Left lung (tissue), 10 donors: ENCODE results near the gene IFTAP. TPM values are rescaled to one million over a fixed set of nuclear protein-coding genes. Genes with fewer than 3 reads are reported as not detected.

ENCODE experiments used
- ATAC-seq: fragments of 200-7000 bp; cut with Tn5 transposase; one replicate; pipeline ENCODE4 v1.9.1; 2020; ENCODE audit warnings: moderate library complexity
- DNase-seq, 4 donors: peaks; one replicate each; pipeline ENCODE4 v3.0.0-alpha.2; 2013 to 2020
- H3K27ac ChIP-seq, 2 donors: fragments of 200-600 bp; sonication (generic) in 1 of 2; one replicate each; pipeline versions ENCODE4 v1.5.0 to v1.8.0; 2020 to 2021
- H3K27me3 ChIP-seq, 2 donors: fragments of 200-600 bp; sonication (generic) in 1 of 2; one replicate each; pipeline versions ENCODE4 v1.5.0 to v1.8.0; 2020 to 2021
- H3K36me3 ChIP-seq, 2 donors: fragments of 200-600 bp; sonication (generic) in 1 of 2; one replicate each; pipeline versions ENCODE4 v1.5.0 to v1.8.0; 2020 to 2021
- H3K4me1 ChIP-seq, 2 donors: fragments of 200-600 bp; one replicate each; pipeline ENCODE4 v1.8.0; 2021
- H3K4me3 ChIP-seq, 2 donors: fragments of 200-600 bp; sonication (generic) in 1 of 2; one replicate each; pipeline versions ENCODE4 v1.5.0 to v1.8.0; 2020 to 2021; ENCODE audit warnings: mild to moderate bottlenecking in 1 of 2
- H3K9me3 ChIP-seq, 2 donors: fragments of 200-600 bp; sonication (generic) in 1 of 2; one replicate each; pipeline versions ENCODE4 v1.5.0 to v1.8.0; 2020 to 2021
- intact Hi-C, 2 donors: fragments of 100-400 bp; cut with DNase I; formaldehyde crosslinking; loops; one replicate each; pipeline versions ENCODE4 v1.11.2 to v1.14.2; 2022
- polyA plus RNA-seq, 6 donors: library from polyadenylated mRNA; unstranded; fragments of 120-200 nt; gene quantifications; one replicate each; pipeline ENCODE4 v1.2.1, GENCODE V29; 2013; ENCODE audit not compliant: insufficient read length in 6 of 6
- total RNA-seq, 2 donors: library from RNA; stranded (reverse); fragmentation: NEBNext Ultra II Directional; extraction: Animal tissue kit (Norgen Biotek cat#: 25700); gene quantifications; one replicate each; pipeline ENCODE4 v1.2.1, GENCODE V29; 2021
- TF ChIP-seq, protein P1 (sequence below), 2 donors: fragments of 200-600 bp; sonication (generic) in 1 of 2; IDR thresholded peaks; one replicate each; pipeline versions ENCODE4 v1.5.0 to v1.8.0; 2021; ENCODE audit warnings: antibody characterized with exemption in 2 of 2
- donor health status: DM: no; HTN: yes; CAD: no.
- donor health status: DM: no; HTN: no; CAD: no.

Gene IFTAP
- total and polyA plus RNA-seq, 8 donors, result 11.8 to 53.9 (median 48.4) TPM

DNA sequence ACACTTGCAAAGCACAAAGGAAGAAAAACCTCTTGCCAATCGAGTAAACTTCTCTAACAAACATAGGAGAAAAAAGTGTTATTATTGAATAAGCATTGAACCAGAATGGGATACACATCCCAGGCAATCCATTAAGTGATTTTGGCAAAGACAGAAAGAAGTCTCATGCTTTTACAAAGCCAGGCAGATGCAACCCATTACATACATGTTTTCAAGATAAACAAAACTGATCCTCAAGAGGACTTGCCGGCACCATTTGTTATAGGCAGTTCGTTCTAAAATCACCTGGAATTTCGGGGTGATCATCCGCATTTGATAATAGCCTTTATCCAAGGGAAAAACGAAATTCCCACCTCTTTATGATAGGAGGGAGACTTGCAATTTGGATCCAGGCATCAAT lies 101.3 kb downstream of the IFTAP start:
- ATAC-seq (no peak), DNase-seq (peak in 1 of 4 donors; percentile 53)
- Histone ChIP-seq H3K36me3 (no peaks in the 10 kb centered on the region), H3K9me3 (no peaks in the 10 kb centered on the region), H3K4me3 (no peak overlapping the region), H3K27me3 (no peaks in the 10 kb centered on the region), H3K27ac (no peak overlapping the region), H3K4me1 (no peaks in the 10 kb centered on the region)
- TF ChIP-seq, protein P1, sequence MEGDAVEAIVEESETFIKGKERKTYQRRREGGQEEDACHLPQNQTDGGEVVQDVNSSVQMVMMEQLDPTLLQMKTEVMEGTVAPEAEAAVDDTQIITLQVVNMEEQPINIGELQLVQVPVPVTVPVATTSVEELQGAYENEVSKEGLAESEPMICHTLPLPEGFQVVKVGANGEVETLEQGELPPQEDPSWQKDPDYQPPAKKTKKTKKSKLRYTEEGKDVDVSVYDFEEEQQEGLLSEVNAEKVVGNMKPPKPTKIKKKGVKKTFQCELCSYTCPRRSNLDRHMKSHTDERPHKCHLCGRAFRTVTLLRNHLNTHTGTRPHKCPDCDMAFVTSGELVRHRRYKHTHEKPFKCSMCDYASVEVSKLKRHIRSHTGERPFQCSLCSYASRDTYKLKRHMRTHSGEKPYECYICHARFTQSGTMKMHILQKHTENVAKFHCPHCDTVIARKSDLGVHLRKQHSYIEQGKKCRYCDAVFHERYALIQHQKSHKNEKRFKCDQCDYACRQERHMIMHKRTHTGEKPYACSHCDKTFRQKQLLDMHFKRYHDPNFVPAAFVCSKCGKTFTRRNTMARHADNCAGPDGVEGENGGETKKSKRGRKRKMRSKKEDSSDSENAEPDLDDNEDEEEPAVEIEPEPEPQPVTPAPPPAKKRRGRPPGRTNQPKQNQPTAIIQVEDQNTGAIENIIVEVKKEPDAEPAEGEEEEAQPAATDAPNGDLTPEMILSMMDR (IDR thresholded peaks at IDR 0.05), result no peak
- intact Hi-C loops, result no loop called here

GRCh38 chr11:36696550-36696949 lies 102.2 kb downstream of the IFTAP start:
- no peak for DNase-seq
- no peak overlapping the region for H3K4me3 ChIP-seq
- no peaks in the 10 kb centered on the region for H3K4me1 ChIP-seq
- no peak overlapping the region for H3K27ac ChIP-seq
- intact Hi-C loops, result no loop called here
- TF ChIP-seq, protein P1 (IDR thresholded peaks at IDR 0.05), result no peak
- H3K9me3 ChIP-seq, result no peaks in the 10 kb centered on the region
- no peak for ATAC-seq
- H3K36me3 ChIP-seq, result no peaks in the 10 kb centered on the region
- no peaks in the 10 kb centered on the region for H3K27me3 ChIP-seq

DNA sequence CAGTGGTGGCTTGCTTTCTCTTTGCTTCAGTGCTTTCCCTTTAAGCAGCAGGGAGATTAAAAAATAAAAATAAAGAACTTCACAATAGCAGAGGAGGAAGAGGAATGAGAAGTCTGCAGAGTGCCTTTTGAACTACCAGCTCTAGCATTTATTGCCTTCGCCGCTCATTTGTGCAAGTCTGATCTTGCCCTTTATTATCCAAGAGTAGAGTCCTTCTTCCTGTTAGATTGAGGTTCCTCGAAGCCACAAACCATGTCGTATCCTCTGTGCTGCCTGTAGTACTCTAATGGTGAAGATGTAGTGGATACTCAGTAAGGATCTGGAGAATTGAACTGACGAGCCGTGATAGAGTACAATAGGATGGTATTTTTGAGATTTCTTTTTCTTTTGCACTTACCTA lies 105.0 kb downstream of the IFTAP start:
- TF ChIP-seq, protein P1 (IDR thresholded peaks at IDR 0.05), result no peak
- Histone ChIP-seq H3K4me1 (no peaks in the 10 kb centered on the region), H3K27me3 (no peaks in the 10 kb centered on the region), H3K9me3 (no peaks in the 10 kb centered on the region), H3K36me3 (no peaks in the 10 kb centered on the region), H3K27ac (no peak overlapping the region), H3K4me3 (no peak overlapping the region)
- DNase-seq (no peak), ATAC-seq (no peak)
- intact Hi-C loops, result no loop called here

GRCh38 chr11:36700246-36700645 lies 105.9 kb downstream of the IFTAP start:
- ATAC-seq, result no peak
- H3K27ac ChIP-seq, result no peak overlapping the region
- TF ChIP-seq, protein P1 (IDR thresholded peaks at IDR 0.05), result no peak
- no peak for DNase-seq
- intact Hi-C loops, result loop anchor here in 1 of 2 donors (5.0 kb wide), 1 partner anchor 47 kb away; no protein-coding TSS in a partner anchor
- H3K9me3 ChIP-seq, result no peaks in the 10 kb centered on the region
- H3K4me1 ChIP-seq, result no peaks in the 10 kb centered on the region
- H3K36me3 ChIP-seq, result no peaks in the 10 kb centered on the region
- H3K4me3 ChIP-seq, result no peak overlapping the region
- H3K27me3 ChIP-seq, result no peaks in the 10 kb centered on the region

DNA sequence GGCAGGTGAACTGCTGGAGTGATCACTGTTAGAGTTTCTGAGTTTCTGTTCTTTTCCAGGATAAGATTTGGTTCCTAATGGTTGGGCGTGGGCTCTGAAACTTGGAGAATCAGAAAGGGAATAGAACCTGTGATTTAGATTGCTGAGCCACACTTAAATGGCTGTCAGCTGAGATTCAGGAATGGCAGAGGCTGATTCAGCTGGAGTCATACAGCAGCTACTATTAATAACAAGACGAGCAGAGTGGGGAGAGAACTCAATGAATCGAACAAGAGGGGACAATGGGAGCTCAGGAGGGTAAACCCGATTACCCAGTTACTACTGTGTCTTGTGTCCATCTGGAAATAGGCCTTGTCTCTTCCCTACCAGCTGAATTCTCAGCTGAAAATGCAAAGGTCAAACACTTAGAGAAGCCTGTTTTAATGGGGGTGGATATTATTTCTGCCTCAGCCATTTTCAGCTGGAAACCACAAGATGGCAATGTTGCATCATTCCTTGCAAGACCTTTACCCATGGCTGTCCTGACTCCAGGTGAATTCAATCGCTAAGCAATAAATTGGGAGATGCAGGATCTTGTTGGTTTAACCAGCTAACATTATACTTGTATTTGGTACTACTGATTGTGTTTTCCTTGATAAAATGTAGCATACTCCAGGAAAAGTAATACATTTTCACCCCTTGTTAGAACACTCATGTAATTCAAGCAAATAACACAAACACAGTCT lies 108.2 kb downstream of the IFTAP start:
- H3K9me3 ChIP-seq, result no peaks in the 10 kb centered on the region
- TF ChIP-seq, protein P1 (IDR thresholded peaks at IDR 0.05), result peak; percentile 41 to 61
- H3K4me1 ChIP-seq, result no peaks in the 10 kb centered on the region
- H3K36me3 ChIP-seq, result no peaks in the 10 kb centered on the region
- H3K27ac ChIP-seq, result no peak overlapping the region
- no peak overlapping the region for H3K4me3 ChIP-seq
- no peaks in the 10 kb centered on the region for H3K27me3 ChIP-seq
- intact Hi-C loops, result loop anchor here in 1 of 2 donors (5.0 kb wide), 1 partner anchor 45 kb away; no protein-coding TSS in a partner anchor
- ATAC-seq (peak; percentile 84), DNase-seq (peak in 2 of 4 donors; percentile 64 to 76)
